Chondrocyte (in vitro differentiated cells): ENCODE measurements around the gene RNF225. TPM values are rescaled to one million over a fixed set of nuclear protein-coding genes. Genes with fewer than 3 reads are reported as not detected.

Experiments used
- DNase-seq: peaks from one replicate; pipeline ENCODE4 v3.0.0; 2021; ENCODE audit warnings: mixed read lengths, low spot score
- H3K27ac Mint-ChIP-seq: one replicate; pipeline ENCODE4 v1.8.0; 2021; ENCODE audit warnings: mild to moderate bottlenecking, moderate library complexity, mixed read lengths; ENCODE audit not compliant: unreplicated experiment
- H3K27me3 Mint-ChIP-seq: 2 replicates; pipeline ENCODE4 v1.8.0; 2021; ENCODE audit warnings: low read depth, mixed read lengths
- H3K36me3 Mint-ChIP-seq: 2 replicates; pipeline ENCODE4 v1.8.0; 2021; ENCODE audit warnings: low read depth, mixed read lengths
- H3K4me1 Mint-ChIP-seq: 2 replicates; pipeline ENCODE4 v1.8.0; 2021; ENCODE audit warnings: low read depth, mild to moderate bottlenecking, mixed read lengths
- H3K4me3 Mint-ChIP-seq: one replicate; pipeline ENCODE4 v1.8.0; 2021; ENCODE audit warnings: mild to moderate bottlenecking, moderate library complexity, mixed read lengths; ENCODE audit not compliant: unreplicated experiment
- H3K9me3 Mint-ChIP-seq: 2 replicates; pipeline ENCODE4 v1.8.0; 2021; ENCODE audit warnings: low read depth, mixed read lengths
- CTCF ChIP-seq: fragments of 200-600 bp; sonication (generic); IDR thresholded peaks from 2 replicates; pipeline ENCODE4 v1.5.0; 2021; ENCODE audit warnings: antibody characterized with exemption, mild to moderate bottlenecking, moderate library complexity
- total RNA-seq: library from RNA; stranded (reverse); gene quantifications from 3 replicates; pipeline ENCODE4 v1.2.1, GENCODE V29; 2021

The RNF225 gene
- total RNA-seq, 1 donor from 2014 or later = not detected

- Mint-ChIP-seq H3K36me3 (peaks cover 3% of the 10 kb centered on the region), H3K4me3 (no peak overlapping the region), H3K27ac (no peak overlapping the region), H3K4me1 (peaks cover 5% of the 10 kb centered on the region), H3K9me3 (no peaks in the 10 kb centered on the region), H3K27me3 (no peaks in the 10 kb centered on the region)
- DNase-seq = no peak
- TF ChIP-seq CTCF = no peak
Measured at GRCh38 chr19:58366585-58367430, 28.6 kb upstream of the RNF225 start.

GRCh38 chr19:58367698-58368454 is 27.6 kb upstream of the RNF225 start:
- H3K36me3 Mint-ChIP-seq = peaks cover 3% of the 10 kb centered on the region
- H3K4me1 Mint-ChIP-seq = no peaks in the 10 kb centered on the region

DNA sequence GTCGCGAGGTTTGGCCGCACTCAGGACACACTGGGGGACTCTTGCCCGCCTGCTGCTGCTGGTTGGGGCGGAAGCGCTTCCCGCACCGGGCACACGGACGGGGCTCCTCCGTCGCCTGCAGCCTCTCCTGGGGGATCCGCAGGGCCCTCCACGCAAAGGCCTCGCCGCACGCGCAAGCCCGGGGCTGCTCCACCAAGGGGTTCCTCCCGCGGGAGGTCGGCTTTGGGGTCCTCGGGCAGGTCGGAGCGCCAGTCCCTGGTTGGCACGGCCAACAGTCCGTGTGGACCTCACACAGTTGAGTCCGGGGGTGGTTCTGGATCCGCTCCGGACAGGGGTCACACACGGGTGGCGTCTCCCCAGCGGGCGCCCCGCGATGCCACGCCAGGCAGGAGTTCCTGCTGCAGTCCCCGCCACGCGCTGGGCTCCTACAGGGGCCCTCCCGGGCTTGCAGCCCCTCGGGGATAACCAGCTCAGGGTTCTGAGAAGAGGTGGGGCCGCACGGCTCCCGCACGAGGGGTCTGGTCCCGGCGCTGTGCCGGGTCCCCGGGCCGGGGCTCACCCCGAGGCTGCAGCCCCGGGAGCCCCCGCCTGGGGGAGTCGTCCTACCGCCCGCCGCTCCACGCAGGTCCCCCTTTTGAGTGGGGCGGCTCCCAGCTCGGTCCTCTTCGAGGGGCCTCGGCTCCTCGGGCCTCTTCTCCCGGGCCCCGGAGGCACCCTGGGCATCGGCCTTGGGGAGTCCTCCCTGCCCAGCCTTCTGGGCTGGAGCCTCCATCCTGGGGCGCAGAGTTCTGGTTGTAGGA is 26.7 kb upstream of the RNF225 start:
- H3K27ac Mint-ChIP-seq = no peak overlapping the region
- no peaks in the 10 kb centered on the region for H3K27me3 Mint-ChIP-seq
- no peak for DNase-seq
- no peak for TF ChIP-seq CTCF
- no peaks in the 10 kb centered on the region for H3K4me1 Mint-ChIP-seq
- H3K36me3 Mint-ChIP-seq = peaks cover 3% of the 10 kb centered on the region
- H3K4me3 Mint-ChIP-seq = no peak overlapping the region
- no peaks in the 10 kb centered on the region for H3K9me3 Mint-ChIP-seq

More at GRCh38 chr19:58367698-58368454, 27.6 kb upstream of the RNF225 start:
- H3K27me3 Mint-ChIP-seq = no peaks in the 10 kb centered on the region
- no peak overlapping the region for H3K4me3 Mint-ChIP-seq
- no peak overlapping the region for H3K27ac Mint-ChIP-seq
- no peaks in the 10 kb centered on the region for H3K9me3 Mint-ChIP-seq
- no peak for DNase-seq
- no peak for TF ChIP-seq CTCF

GRCh38 chr19:58372311-58373133 is 22.9 kb upstream of the RNF225 start:
- Mint-ChIP-seq H3K36me3 (no peaks in the 10 kb centered on the region), H3K4me3 (no peak overlapping the region), H3K4me1 (no peaks in the 10 kb centered on the region), H3K27ac (no peak overlapping the region), H3K27me3 (no peaks in the 10 kb centered on the region), H3K9me3 (no peaks in the 10 kb centered on the region)
- TF ChIP-seq CTCF = peak; percentile 50
- DNase-seq = no peak
